DMS79 treated with DMSO at 0.1 percent for 48 hours (cell line): Measurements from ENCODE around the gene ILKAP.

Experiments
- DNase-seq: peaks from one replicate; lab custom pipeline; 2025; lab: John Stamatoyannopoulos, UW

Gene ILKAP

DNA sequence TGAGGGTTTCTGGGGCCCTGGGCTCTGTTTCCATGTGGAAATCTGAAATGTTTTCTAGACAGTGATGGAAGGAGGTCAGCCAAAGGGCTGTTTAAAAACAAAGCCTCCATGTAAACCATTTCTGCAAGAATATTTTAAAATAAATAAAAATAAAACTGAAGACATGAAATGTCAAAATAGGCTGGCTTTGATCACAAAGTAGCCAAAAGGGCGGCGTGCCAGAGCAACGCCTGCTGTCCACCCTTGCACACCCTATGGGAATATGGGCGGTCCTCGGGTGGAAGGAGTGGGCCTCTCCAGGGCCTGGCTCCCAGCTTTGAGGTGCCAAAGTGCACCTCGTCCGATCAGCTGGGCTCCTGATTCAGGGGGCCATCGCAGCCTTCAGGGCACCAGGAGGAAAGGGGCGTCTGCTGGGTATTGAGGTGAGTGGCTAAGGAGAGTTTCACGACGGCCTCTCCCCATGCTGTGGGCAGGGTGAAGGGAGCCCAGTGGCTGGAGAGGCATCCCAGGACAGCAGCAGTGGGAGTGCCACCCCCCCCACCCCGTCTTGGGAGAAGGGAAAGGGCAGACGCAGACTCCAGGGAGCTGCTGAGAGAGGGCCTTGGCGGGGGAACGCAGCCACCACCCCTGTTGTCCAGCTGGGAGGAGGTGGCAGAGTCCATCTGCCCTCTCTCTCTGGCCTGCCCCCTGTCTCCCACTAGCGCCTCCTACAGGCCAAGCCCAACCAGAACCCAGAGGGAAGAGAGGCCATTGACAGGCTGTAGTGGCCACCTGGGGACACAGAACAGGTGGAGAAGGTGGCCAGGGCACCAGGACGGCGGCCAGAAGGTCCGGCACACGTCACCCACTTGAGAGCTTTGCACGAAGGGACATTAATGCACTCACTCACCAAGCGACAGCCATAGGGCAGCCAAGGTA, 50.5 kb downstream of the ILKAP start:
- DNase-seq, result no peak

DNA sequence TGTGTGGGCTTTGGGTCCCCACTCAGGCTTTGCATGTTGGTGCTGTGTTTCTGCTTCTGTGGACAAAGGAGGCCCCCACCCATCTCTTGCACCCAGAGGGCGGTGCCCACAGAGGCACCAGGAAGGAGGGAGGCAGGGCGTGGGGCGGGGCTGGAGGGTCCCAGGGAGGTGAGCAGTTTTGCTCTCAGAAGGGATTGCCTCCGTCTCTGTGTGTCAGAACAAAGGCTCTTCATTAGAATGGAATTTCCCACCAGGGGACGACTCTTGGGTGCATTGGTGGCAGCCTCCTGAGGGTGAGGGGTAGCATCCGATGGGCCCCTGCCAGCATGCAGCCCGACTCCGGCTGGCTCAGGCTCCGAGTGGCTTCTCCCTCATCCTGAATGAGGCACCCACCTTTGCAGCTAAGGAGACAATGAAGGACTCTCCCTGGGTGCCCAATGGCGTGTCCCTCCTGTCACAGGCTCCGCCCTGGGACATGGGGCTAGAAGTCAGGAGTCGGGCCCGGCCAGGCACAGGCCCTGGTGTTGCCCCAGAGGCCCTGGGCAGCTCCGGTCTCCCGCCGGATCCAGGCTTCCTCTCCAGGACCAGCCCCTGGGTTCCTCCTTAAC, 51.8 kb downstream of the ILKAP start:
- no peak for DNase-seq

DNA sequence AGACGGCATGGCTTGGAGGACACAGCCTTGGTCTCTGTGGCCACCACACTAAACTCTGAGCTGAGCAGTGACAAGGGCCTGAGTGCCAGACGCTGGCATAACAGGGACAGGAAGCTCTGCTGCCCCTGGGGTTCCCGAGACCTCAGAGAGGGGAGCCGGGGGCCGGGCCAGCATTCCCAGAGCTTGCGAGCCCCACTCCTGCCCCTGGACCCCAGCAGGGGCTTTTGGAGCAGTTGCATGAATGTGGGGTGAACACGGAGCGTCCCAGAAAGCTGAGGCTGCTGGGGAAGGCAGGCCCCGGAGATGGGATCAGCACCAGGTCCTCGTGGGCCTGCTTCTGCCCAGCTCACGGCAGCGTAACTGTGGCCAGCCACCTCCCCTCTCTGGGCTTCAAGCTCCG, 52.3 kb downstream of the ILKAP start:
- DNase-seq, result no peak

DNA sequence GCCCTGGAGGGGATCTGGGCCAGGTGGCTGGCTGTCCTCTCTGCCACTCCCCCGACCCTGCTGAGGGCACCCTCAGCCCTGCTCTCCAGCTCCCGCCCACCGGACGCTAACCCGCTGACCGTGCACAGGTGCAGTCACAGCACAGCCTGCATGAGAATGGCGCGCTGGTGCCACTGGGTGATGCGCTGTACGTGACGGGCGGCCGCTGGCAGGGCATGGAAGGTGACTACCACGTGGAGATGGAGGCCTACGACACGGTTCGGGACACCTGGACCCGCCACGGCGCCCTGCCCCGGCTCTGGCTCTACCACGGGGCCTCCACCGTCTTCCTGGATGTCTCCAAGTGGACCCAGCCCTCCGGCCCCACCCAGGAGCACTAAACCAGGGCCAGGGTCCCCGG, 52.8 kb downstream of the ILKAP start:
- no peak for DNase-seq

DNA sequence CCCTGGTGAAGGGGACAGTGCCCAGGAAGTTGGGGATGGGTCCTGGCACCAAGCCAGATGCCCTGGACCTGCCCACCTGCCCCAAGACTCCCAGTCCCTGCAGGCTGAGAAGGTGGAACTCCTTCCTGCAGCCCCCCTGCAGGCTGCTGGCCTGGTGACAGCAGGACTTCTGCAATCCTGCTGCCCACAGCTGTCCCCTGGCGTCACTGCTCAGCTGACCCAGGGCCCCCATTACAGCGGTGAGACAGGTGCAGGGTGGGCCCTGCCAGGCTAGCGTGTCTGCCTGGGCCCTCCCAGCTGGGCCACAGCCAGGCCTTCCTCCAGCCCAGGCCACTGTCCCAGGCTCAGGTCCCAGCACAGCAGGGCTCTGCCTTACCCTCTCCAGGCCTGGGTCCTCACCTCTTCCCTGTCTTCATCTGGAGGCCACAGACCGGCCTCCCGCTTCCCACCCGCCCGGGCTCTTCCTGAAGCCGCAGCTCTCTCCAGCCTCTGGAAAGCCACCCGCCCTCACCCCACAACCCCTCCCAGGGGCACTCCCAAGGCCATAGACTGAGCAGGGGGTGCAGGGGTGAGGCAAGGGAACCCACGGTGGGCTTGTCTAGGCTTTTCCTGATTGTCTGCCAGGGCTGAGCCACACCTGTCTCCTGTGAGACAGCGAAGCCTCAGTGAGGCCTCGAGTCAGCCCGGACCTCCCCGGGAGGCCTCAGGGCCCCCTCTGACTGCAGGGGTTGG, 53.5 kb downstream of the ILKAP start:
- DNase-seq, result no peak

DNA sequence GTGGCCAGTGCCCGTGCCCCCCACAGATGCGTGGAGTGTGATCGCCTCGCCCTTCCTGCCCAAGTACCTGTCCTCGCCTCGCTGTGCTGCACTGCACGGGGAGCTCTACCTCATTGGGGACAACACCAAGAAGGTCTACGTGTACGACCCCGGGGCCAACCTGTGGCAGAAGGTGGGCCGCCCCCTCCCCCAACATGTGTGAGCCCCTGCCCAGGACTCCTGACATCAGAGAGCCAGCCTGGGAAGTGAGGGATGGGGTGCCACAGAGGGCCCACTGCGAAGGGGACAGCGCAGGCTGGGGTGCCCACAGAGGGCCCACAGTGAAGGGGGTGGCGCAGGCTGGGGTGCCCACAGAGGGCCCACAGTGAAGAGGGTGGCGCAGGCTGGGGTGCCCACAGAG, 54.5 kb downstream of the ILKAP start:
- no peak for DNase-seq

DNA sequence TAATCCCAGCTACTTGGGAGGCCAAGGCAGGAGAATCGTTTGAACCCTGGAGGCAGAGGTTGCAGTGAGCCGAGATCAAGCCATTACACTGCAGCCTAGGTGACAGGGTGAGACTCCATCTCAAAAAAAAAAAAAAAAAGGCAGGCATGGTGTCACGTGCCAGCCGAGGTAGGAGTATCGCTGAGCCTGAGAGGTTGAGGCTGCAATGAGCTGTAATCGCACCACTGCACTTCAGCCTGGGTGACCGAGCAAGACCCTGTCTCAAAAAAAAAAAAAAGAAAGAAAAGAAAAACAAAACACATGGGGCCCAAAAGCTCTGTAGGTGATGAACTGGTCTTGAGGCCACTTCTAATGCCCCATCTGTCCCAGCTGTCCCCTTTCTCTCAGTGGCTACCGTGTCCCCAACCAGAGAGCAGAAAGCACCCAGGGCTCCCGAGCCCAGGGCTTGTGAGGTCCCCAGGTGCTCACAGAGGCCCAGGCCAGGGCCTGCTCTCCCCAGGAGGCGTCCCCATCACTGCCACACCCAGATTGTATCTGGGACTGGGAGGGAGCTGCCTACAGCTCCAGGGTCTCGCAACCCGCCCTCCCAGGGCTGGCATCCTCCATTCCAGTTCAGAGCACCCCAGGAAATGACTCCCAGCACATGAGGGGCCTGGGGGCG, 56.5 kb downstream of the ILKAP start:
- DNase-seq, result no peak

DNA sequence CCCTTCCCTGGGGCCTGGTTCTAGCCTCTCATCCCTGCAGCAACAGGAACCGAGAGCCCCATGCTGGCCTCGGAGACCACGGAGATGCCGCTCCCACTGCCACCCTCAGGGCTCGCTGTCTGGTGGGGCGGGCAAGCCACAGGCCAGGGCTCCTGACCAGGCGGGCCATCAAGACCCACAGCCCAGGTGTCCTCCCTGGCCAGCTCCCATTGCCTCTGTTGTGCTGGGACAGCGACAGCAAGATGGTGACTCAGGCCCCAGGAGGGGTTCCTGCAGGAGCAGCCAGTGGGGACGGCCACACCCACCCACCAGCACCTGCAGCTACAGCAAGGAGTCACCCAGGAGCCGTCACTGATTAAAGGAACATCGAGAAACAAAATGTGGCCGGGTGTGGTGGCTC, 57.6 kb downstream of the ILKAP start:
- DNase-seq, result no peak

DNA sequence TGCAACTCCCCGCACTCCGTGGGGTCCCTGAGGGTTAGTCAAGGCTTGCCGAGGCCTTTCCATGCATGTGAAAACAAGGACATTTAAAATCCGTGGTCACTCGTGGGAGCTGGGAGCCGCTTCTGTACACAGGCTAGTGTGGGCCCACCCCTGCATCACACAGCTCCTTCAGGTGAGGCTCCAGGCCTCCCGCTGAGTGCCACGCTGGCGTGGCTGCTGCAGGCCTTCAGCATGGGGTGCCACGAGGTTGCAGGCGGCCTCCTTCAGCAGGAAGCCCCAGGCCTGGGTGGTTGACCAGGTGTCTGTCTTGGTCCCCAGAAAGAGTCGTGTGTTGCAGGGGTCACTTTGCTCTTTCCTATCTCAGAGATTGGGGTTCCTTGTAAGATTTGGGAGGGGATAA, 58.4 kb downstream of the ILKAP start:
- no peak for DNase-seq

DNA sequence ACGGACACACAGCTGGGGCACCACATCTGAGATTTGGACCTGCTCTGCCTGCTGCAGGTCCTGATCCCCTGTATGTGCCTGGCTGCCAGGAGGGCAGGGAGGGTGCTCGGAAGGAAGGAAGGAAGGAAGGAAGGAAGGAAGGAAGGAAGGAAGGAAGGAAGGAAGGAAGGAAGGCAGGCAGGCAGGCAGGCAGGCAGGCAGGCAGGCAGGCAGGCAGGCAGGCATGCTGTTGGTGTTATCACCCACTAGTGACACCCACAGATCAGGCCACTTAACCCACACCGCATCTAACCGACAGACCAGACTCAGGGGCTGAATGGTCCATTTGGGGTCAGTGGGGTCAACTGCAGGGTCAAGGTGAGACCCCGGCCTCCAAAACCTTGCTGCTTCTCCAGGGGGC, 59.2 kb downstream of the ILKAP start:
- DNase-seq, result no peak

DNA sequence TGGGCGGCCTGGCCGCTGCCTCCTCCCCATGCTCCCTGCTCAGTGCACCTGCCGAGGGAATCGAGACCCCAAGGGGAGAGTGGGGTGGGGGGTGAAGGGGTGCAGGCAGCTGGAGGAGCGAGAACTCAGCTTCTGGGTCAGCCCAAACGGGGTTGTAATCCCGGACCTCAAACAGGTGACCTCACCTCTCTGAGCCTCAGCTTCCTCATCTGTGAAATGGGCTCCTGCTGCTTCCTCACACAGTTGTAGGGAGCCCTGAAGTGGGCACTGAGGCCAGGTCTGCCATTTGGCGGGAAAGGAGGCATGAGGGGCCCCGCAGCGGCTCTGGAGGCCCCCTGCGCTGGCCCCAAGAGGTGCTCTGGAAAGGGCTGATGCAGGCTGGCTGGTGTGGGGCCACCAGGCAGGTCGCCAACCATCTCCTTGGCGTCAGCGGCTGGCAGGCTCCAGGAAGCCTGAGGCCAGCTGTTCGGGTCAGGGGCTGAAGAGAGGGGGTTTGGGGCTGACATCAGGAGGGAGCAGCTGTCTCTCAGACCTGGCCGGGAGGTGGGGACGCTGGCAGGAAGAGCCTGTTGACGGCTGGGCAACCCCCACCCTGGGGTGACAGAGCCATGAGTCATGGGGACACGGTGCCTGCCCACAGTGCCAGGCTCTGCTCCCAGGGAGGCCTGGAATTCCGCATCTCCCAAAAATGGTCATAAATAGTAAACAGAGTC, 60.1 kb downstream of the ILKAP start:
- no peak for DNase-seq

DNA sequence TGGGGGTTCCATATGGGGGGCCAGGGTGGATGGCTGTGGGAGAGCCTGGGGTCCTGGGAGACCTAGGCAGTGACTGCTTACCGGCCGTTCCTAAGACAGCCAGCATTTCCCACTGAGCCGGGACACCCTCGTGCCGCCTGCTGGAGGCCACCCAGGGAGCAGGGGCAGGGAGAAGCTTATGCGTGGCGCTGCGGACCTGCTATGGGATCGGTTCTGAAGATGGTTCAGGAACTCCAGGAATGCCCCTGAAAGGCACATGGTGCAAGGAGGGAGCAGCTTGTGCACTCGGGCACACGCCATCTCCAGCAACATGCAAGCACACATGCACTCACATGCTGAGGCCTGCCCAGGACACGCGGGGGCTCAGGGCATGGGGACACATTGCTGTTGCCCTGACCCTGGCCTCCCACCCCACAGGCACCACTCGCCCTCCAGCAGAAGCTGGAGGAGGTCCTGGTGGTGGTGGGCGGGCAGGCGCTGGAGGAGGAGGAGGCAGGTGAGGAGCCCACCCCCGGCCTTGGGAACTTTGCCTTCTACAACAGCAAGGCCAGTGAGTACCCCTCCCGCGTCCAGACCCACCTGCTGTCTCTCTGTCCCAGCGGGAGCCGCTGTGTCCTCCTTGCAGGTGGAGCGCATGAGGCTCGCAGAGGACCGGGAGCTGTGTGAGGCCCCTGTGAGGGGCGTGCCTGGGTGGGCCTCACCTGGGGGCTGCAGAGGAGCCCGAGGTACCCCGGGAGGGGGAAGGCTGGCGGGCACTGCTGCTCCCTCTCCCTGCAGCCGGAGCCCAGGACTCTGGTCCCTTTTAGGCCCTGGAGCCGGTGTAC, 60.9 kb downstream of the ILKAP start:
- no peak for DNase-seq

DNA sequence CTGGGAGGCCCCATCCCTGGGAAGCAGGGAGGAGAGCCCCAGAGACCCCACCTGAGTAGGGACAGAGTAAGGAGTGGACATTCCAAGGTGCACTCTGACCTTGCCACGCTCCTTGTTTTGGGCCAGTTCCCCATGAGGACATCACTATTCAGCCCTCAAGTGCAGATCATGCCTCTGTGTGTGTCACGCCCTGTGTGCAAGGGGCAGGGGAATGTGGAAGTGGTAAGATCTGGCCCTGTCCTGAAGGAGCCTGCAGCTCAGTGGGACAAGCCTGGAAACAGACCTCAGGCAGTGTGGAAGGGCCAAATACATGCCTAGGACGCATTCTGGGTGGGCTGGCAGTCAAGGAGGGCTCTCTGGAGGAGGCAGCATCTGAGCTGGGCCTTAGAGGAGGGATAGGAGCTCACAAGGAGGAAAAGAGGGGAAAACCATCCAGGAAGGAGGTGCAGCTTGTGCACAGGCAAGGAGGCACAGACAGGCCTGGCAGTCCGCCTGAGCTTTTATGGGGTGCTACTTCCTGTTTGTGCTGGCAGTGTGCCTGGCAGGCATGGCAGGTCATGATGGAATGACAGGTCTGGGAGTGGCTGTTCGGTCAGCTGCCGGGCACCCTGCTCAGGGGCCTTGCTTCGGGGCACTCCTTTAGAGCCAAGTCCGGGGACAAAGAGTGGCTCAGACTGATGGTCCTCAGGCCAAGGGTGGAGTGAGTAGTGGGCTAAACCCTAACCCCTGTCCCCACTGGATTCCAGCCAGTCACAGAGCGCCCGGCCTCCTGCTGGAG, 61.8 kb downstream of the ILKAP start:
- peak; percentile 14 for DNase-seq

DNA sequence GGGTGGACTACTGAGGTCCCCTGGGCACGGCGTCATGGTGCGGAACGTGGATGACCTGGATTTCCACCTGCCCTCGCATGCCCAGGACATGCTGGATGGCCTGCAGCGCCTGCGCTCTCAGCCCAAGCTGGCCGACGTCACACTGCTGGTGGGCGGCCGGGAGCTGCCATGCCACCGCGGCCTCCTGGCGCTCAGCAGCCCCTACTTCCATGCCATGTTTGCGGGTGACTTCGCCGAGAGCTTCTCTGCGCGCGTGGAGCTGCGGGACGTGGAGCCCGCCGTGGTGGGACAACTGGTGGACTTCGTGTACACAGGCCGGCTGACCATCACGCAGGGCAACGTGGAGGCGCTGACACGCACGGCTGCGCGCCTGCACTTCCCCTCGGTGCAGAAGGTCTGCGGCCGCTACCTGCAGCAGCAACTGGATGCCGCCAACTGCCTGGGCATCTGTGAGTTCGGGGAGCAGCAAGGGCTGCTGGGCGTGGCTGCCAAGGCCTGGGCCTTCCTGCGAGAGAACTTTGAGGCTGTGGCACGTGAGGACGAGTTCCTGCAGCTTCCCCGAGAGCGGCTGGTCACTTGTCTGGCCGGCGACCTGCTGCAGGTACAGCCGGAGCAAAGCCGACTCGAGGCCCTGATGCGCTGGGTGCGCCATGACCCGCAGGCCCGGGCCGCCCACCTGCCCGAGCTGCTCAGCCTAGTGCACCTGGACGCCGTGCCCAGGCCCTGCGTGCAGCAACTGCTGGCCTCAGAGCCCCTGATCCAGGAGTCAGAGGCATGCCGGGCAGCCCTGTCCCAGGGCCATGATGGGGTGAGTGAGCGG, 62.6 kb downstream of the ILKAP start:
- no peak for DNase-seq

DNA sequence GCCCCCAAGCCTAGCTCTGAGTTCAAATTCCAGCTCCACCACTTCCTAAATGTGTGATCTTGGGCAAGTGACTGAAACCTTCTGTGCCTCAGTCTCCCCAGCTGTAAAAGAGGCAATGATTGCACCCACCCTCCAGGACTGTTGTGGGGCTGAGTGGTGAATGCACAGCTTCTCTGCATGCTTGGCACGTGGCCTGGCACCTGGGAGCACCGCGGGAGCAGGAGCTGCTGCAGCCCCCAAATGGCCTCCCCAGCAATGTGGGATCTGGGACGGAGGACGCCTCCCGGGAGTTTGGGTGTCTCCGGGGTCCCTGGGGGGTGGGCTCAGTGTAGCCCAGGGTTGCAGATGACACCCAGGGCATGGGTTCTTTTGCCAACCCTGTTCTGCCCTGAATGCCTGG, 63.5 kb downstream of the ILKAP start:
- DNase-seq, result no peak

DNA sequence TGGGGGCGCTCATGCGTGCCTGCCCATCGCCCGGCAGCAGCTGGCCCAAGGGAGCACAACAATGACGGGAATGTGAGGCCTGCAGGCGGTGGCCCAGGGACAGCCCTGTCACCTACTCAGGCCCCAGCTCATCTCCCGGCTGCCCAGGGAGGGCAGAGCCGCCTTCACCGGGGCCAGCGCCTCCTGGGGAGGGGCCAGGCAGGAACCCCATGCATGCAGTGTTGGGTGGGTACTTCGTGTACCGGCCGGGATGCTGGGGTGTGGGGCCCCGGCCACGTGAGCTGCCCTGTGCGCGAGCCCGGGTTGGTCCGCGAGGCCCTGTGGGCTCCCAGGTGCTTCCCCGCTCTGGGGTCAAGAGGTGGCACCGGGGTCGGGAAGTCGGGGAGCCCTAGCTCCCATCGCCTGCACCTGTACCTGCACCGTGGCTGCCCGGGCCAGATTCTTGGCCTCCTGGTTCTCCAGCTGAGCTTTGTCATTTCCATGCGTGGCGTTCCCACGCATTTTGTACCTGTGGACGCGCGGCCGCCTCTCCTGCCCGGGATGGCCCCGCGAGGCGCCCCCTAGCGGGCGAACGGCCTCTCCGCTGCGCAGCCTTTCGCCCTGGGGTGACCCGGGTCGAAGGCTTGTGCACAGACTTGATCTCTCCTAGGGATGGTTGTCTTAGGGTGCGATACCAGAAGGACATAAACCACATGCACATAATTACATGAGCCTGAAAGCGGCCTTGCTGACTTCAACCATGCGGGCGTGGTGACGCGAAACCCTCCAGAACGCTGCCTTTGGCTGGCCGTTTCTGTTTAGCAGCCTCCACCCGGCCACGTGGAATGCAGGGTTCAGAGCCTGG, 64.1 kb downstream of the ILKAP start:
- DNase-seq, result no peak

DNA sequence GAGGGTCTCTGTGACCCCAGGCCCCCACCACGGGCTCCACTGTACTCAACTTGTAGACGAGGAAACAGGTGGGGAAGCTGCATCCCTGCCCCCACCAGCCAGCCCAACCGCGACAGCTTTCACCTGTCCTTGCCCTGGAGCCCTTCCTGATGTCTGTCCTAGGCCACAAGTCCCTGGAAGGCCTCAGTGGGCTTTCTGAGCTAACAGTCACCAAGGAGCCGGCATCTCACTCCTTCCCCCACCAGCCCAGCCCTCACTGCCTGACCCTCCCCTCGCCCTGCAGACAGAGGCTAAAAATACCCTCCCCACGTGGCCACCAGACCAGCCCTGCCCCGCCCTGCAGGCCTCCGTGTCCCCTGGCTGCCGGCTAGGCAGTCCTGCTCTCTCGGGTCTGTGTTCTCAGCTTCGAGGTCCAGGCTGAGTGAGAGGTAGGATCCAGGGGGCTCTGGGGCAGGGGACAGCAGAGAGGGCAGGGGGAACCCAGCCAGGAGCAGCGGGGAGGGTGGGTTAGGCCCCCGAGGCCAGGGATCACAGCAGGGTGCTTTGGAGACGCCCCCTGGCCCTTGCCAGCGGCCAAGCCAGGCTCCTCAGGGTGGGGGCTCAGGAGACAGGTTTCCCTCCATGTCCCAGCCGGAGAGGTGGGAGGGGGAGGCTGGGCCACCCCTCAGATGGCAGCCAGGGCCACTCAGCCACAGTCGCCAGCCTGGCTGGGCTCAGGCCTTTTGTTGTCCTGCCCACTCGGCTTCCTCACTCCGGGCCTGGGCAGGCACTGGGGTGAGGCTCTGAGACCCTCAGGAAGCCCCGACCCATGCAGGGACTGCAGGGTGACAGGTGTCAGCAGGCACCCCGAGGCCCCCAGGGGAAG, 64.9 kb downstream of the ILKAP start, which contains the start of gene KLHL30:
Gene KLHL30, plus strand, starts transcription at position 338 of the 865 bp plus-strand sequence. CDS start 2,087 bp downstream, outside the sequence.
- no peak for DNase-seq
